CD14-positive monocyte (primary cell): ENCODE measurements around the gene JPH2. TPM values are rescaled to one million over a fixed set of nuclear protein-coding genes. Genes with fewer than 3 reads are reported as not detected.

Experiments used
- DNase-seq, 3 donors: peaks; one replicate each; pipeline ENCODE4 v3.0.0-alpha.2; 2011 to 2022
- H2AFZ ChIP-seq: 2 replicates; pipeline ENCODE4 v1.6.0; 2012; ENCODE audit warnings: mild to moderate bottlenecking, low read depth, low read length, inconsistent platforms; ENCODE audit not compliant: insufficient read depth, poor library complexity, severe bottlenecking
- H3K27ac ChIP-seq, 2 donors: 1 replicate in 1 of 2; 2 replicates in 1 of 2; pipeline ENCODE4 v1.5.1; 2012 to 2013; ENCODE audit warnings: low read length in 2 of 2, control low read depth in 1 of 2, inconsistent platforms in 1 of 2, low read depth in 1 of 2, mild to moderate bottlenecking in 1 of 2
- H3K27me3 ChIP-seq, 2 donors: one replicate each; pipeline versions ENCODE4 v1.6.0 to v1.6.1; 2011 to 2013; ENCODE audit warnings: low read length in 2 of 2; ENCODE audit not compliant: control insufficient read depth in 2 of 2, insufficient read depth in 2 of 2
- H3K36me3 ChIP-seq, 2 donors: replicated peaks in 1 of 2; 1 replicate in 1 of 2; 2 replicates in 1 of 2; pipeline versions ENCODE4 v1.5.1 to v1.6.1; 2012 to 2013; ENCODE audit warnings: low read length in 2 of 2, control low read depth in 1 of 2, inconsistent platforms in 1 of 2, mild to moderate bottlenecking in 1 of 2; ENCODE audit not compliant: insufficient read depth in 2 of 2, control insufficient read depth in 1 of 2
- H3K4me1 ChIP-seq, 2 donors: 1 replicate in 1 of 2; 2 replicates in 1 of 2; pipeline versions ENCODE4 v1.5.1 to v1.6.1; 2012 to 2013; ENCODE audit warnings: low read length in 2 of 2, control low read depth in 1 of 2, inconsistent platforms in 1 of 2, mild to moderate bottlenecking in 1 of 2, moderate library complexity in 1 of 2; ENCODE audit not compliant: insufficient read depth in 2 of 2, control insufficient read depth in 1 of 2
- H3K4me2 ChIP-seq: replicated peaks from 2 replicates; pipeline ENCODE3; 2012; ENCODE audit warnings: low read length, moderate library complexity, mild to moderate bottlenecking; ENCODE audit not compliant: poor library complexity, severe bottlenecking; ENCODE audit errors: extremely low read depth
- H3K4me3 ChIP-seq, 3 experiments: fragments of 200-600 bp in 1 of 3; sonication (generic) in 1 of 3; replicated peaks in 1 of 3; 1 replicate in 2 of 3; 2 replicates in 1 of 3; pipeline ENCODE4 v1.5.1; 2011 to 2013; ENCODE audit warnings: low read length in 3 of 3, mild to moderate bottlenecking in 3 of 3, control low read depth in 2 of 3, low read depth in 2 of 3, inconsistent platforms in 1 of 3, moderate library complexity in 1 of 3
- H3K79me2 ChIP-seq: 2 replicates; pipeline ENCODE4 v1.6.0; 2012; ENCODE audit warnings: mild to moderate bottlenecking, control low read depth, inconsistent platforms, low read length, moderate library complexity; ENCODE audit not compliant: insufficient read depth
- H3K9ac ChIP-seq: 2 replicates; pipeline ENCODE4 v1.6.0; 2017; ENCODE audit warnings: low read length, mild to moderate bottlenecking; ENCODE audit not compliant: insufficient read depth, poor library complexity, severe bottlenecking
- H3K9me3 ChIP-seq, 2 donors: replicated peaks in 1 of 2; 1 replicate in 1 of 2; 2 replicates in 1 of 2; pipeline versions ENCODE4 v1.5.1 to v1.6.1; 2012 to 2013; ENCODE audit warnings: low read length in 2 of 2, control low read depth in 1 of 2; ENCODE audit not compliant: control insufficient read depth in 1 of 2, insufficient read depth in 1 of 2
- H4K20me1 ChIP-seq: 2 replicates; pipeline ENCODE4 v1.6.0; 2012; ENCODE audit warnings: mild to moderate bottlenecking, low read length, control low read depth, moderate library complexity; ENCODE audit not compliant: insufficient read depth
- H3K27ac Mint-ChIP-seq, 7 donors: one replicate each; pipeline ENCODE4 v1.8.0; 2020; ENCODE audit warnings: mild to moderate bottlenecking in 7 of 7, mixed read lengths in 7 of 7, moderate library complexity in 6 of 7, inconsistent platforms in 2 of 7
- H3K27me3 Mint-ChIP-seq, 3 donors: one replicate each; pipeline ENCODE4 v1.8.0; 2021 to 2022; ENCODE audit warnings: low read depth in 3 of 3, mild to moderate bottlenecking in 3 of 3, mixed read lengths in 3 of 3, moderate library complexity in 3 of 3, inconsistent platforms in 1 of 3
- H3K36me3 Mint-ChIP-seq, 2 donors: one replicate each; pipeline ENCODE4 v1.8.0; 2020; ENCODE audit warnings: mixed read lengths in 2 of 2, inconsistent platforms in 1 of 2, mild to moderate bottlenecking in 1 of 2
- H3K4me1 Mint-ChIP-seq: one replicate; pipeline ENCODE4 v1.8.0; 2020; ENCODE audit warnings: mild to moderate bottlenecking, mixed read lengths
- H3K4me3 Mint-ChIP-seq, 2 donors: one replicate each; pipeline ENCODE4 v1.8.0; 2020; ENCODE audit warnings: mild to moderate bottlenecking in 2 of 2, mixed read lengths in 2 of 2, moderate library complexity in 1 of 2
- H3K9me3 Mint-ChIP-seq, 7 donors: one replicate each; pipeline ENCODE4 v1.8.0; 2020 to 2022; ENCODE audit warnings: mixed read lengths in 7 of 7, mild to moderate bottlenecking in 6 of 7, moderate library complexity in 6 of 7, inconsistent platforms in 2 of 7
- WGBS: methylation state at CpG from one replicate; pipeline ENCODE4 v1.1.5; 2013; ENCODE audit warnings: missing lambda C conversion rate; ENCODE audit not compliant: insufficient coverage; 5-methylcytosine and 5-hydroxymethylcytosine counted together
- intact Hi-C, 2 donors: fragments of 100-400 bp; cut with micrococcal nuclease; formaldehyde crosslinking; loops; one replicate each; pipeline versions ENCODE4 v1.15.0 to v1.15.1; 2023
- polyA plus RNA-seq, 3 donors: library from polyadenylated mRNA; depleted of rRNA in 1 of 3; unstranded in 2 of 3; stranded (reverse) in 1 of 3; fragments of 300-500 nt in 2 of 3; fragments of >200 nt in 1 of 3; fragmentation: Illumina TruSeq in 2 of 3; gene quantifications; 1 replicate in 2 of 3; 2 replicates in 1 of 3; pipeline ENCODE4 v1.2.3, GENCODE V29; 2012 to 2021
- TF ChIP-seq, protein P1 (sequence below): fragments of 200-600 bp; IDR thresholded peaks from one replicate; pipeline ENCODE4 v1.8.0; 2022; ENCODE audit warnings: antibody characterized with exemption, mild to moderate bottlenecking

Gene JPH2
- polyA plus RNA-seq, 3 donors, result not detected

GRCh38 chr20:44098256-44098630 lies 88.7 kb downstream of the JPH2 start:
- Mint-ChIP-seq H3K9me3 (peaks cover 0 to 7% (median 0%) of the 10 kb centered on the region in 7 donors), H3K36me3 (no peaks in the 10 kb centered on the region), H3K4me3 (no peak overlapping the region), H3K27ac (no peak overlapping the region), H3K4me1 (no peaks in the 10 kb centered on the region), H3K27me3 (peaks cover 2 to 7% (median 7%) of the 10 kb centered on the region in 3 donors)
- Histone ChIP-seq H3K4me1 (no peaks in the 10 kb centered on the region), H3K4me3 (no peak overlapping the region), H3K27me3 (peaks cover 0 to 2% of the 10 kb centered on the region in 2 donors), H3K36me3 (no peaks in the 10 kb centered on the region), H4K20me1 (no peaks in the 10 kb centered on the region), H3K4me2 (no peak overlapping the region), H3K79me2 (no peaks in the 10 kb centered on the region), H2AFZ (no peak overlapping the region), H3K9ac (no peak overlapping the region), H3K27ac (no peak overlapping the region), H3K9me3 (no peaks in the 10 kb centered on the region)
- intact Hi-C loops, result no loop called here
- TF ChIP-seq, protein P1, sequence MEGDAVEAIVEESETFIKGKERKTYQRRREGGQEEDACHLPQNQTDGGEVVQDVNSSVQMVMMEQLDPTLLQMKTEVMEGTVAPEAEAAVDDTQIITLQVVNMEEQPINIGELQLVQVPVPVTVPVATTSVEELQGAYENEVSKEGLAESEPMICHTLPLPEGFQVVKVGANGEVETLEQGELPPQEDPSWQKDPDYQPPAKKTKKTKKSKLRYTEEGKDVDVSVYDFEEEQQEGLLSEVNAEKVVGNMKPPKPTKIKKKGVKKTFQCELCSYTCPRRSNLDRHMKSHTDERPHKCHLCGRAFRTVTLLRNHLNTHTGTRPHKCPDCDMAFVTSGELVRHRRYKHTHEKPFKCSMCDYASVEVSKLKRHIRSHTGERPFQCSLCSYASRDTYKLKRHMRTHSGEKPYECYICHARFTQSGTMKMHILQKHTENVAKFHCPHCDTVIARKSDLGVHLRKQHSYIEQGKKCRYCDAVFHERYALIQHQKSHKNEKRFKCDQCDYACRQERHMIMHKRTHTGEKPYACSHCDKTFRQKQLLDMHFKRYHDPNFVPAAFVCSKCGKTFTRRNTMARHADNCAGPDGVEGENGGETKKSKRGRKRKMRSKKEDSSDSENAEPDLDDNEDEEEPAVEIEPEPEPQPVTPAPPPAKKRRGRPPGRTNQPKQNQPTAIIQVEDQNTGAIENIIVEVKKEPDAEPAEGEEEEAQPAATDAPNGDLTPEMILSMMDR, result no peak
- 100% methylated on average over 3 of the region's 6 CpGs for WGBS
- no peak for DNase-seq

- Mint-ChIP-seq H3K4me3 (no peak overlapping the region), H3K36me3 (no peaks in the 10 kb centered on the region), H3K4me1 (peaks cover 2% of the 10 kb centered on the region), H3K27ac (no peak overlapping the region), H3K9me3 (peaks cover 0 to 7% (median 0%) of the 10 kb centered on the region in 7 donors), H3K27me3 (peaks cover 5 to 9% (median 8%) of the 10 kb centered on the region in 3 donors)
- DNase-seq, result no peak
- Histone ChIP-seq H4K20me1 (no peaks in the 10 kb centered on the region), H3K4me3 (no peak overlapping the region), H3K27me3 (peaks cover 0 to 2% of the 10 kb centered on the region in 2 donors), H3K4me2 (no peak overlapping the region), H3K27ac (no peak overlapping the region), H3K9ac (no peak overlapping the region), H3K36me3 (no peaks in the 10 kb centered on the region), H2AFZ (no peak overlapping the region), H3K79me2 (no peaks in the 10 kb centered on the region), H3K9me3 (no peaks in the 10 kb centered on the region), H3K4me1 (no peaks in the 10 kb centered on the region)
- 86% methylated on average over 11 of the region's 14 CpGs for WGBS
- TF ChIP-seq, protein P1, result no peak
- intact Hi-C loops, result no loop called here
Observed at GRCh38 chr20:44097521-44098255, 89.3 kb downstream of the JPH2 start.
